Non-pigmented ciliary epithelial cell (primary cell): ENCODE results near the gene MN1.

Experiments
- DNase-seq: peaks from one replicate; pipeline ENCODE4 v3.0.0-alpha.2; 2010; ENCODE audit warnings: low read depth

MN1 gene

DNA sequence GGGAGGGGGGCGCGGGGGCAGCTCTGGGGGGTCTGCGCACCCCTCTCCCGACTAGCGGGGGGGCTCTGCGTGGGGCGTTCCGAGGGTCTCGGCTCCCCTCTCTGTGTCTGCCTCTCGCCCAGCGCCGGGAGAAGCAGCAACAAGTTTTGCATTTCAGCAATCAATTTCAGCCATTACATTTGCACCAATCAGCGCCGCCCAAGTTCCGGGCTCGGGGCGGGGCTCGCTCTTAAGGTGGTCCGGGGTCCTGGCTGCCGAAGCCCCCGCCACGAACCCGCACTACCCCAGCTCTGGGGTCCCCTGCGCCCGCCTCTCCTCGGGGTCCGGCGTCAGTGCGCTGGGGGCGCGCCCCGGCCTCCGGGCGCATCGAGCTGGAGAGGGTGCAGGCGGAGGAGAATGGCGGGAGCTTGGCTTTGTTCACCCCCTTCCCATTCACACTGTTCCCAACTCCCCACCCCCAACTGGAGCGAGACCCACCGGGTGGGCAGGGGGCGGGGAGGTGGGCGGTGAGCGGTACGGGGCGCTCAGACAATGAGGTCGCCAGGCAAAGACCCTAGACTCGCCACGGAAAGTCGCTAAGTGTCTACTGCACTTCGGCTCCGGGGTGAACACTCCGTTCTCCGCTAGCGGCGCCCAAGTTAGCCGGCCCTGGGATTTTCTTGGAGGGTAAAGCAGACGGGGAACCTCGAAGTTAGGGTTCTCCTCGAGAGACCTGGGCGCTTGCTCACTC is at the start of gene MN1:
Gene MN1 (minus strand): TSS at position 141 of the 730 bp plus-strand sequence. CDS start 1,213 bp downstream, outside the sequence.
- no peak for DNase-seq

DNA sequence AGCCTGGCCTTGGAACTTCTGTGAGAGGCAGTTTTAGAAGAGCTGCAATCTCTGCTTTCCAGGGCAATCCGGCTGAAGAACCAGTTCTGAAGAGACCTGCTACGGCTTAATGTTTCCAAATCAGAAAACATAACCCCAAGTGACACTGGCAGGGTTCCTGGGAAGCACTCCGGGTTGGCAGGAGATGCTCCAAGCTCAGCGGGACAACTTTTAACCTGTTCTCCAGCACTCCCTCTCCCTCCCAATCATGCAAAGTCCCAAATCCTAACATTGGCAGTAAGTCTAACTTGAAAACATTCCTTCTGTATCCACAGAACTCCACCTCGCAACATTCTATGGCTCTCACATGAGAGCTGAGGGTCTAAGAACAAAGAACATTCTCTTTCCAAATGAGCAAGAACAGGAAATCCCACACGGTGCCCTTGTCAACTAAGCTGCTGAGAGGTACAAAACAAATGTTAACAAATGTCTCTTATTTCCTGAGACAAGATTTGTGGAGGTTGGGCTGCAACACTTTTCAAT is 48.5 kb upstream of the MN1 start:
- no peak for DNase-seq

DNA sequence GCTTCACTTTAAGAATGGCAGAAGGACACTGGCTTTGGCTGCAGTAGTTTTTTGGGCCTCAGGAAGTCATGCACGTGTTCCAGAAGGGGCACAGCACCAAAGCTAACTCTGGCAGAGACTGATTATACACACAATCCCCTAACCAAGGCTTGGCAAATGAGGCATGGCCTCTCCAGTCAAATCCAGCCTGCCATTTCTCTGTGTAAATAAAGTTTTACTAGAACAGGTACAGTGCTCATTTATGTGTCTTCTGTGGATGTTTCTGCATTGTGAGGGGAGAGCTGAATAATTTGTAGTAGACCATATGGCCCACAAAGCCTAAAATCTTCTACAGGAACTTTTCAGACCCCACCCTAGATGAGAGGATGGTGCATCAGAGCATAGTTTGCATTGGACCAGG is 46.4 kb upstream of the MN1 start:
- DNase-seq = no peak

DNA sequence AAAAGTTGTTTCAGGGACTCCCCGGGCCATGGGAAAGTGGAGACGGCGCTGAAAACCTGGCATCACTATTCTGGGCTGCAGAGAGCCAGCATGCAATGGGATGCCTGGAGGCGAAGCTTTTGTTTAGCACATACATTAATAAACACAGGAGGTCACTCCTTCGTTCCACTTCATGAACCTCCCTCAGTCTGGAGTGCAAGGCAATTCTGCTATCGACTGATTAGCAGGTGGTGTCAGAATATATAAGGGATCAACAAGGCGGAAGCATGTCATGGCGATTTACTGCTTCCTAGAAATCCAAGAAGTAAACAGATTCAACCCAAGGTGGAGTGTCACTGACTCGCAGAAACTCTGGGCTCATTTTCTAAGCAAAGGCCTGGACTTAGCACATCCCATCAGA is 45.4 kb upstream of the MN1 start:
- no peak for DNase-seq

DNA sequence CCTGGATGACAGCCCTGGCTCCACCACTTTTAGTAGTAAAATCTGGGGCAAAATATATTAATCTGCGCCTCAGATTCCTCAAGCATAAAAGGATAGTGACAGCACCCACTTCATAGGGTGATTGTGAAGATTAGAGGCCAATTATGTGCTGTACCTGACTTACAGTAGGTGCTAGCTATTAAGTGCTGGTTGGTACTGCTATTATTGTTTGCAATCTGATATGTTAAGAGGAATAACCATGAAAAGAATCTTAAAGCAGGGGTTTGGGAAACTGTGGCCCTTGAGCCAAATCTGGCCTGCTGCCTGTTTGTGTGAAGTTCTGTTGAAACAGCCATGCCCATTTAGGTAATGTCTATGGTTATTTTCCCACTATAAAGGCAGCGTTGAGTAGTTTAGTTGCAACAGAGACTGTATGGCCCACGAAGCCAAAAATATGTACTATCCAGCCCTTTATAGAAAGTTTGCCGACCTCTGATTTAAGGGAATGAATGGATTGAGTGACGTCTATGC is 44.7 kb upstream of the MN1 start:
- DNase-seq = no peak

DNA sequence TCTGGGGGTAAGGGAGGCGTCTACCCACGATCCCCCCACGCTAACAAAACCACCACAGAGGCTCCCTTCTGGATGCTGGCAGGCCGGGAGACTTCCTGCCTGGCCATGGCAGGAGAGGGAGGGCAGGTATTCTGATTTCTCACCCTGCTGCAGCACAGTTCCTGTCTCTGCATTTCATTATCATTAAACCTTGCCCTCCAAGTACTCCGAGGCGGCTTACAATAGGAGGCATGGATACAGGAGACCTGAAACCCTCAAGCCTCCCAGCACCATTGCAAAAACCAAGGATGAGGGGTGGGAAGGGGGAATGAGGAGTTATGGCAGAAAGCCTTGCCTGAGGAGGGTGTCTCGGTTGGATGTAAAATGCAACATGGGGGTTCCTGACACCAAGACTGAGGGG is 44.1 kb upstream of the MN1 start:
- no peak for DNase-seq

- DNase-seq = no peak
Observed at GRCh38 chr22:27844656-27845591, 43.4 kb upstream of the MN1 start.

- no peak for DNase-seq
Observed at GRCh38 chr22:27844256-27844655, 42.7 kb upstream of the MN1 start.

DNA sequence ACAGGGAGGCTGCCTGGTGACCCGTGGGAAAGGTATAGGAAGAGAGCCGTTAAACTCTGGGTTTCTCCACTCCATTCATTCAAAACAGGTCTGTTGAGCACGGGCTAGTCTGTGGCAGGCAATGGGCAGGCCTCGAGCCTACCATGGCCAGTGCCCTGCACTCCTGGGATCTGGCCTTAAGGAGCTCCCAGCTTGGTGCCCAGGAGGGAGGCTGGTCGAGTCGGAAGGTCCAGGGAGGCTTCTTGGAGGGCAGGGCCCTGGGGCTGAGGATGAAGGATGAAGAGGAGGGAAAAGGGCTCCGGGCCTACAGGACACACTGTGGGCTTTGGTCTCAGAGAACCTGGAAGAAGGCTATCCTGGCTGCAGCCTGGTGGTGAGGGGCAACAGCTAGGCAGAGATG is 41.9 kb upstream of the MN1 start:
- DNase-seq = no peak

GRCh38 chr22:27842669-27843431 is 41.3 kb upstream of the MN1 start:
- no peak for DNase-seq

- DNase-seq = no peak
Observed at GRCh38 chr22:27842201-27842600, 40.6 kb upstream of the MN1 start.

DNA sequence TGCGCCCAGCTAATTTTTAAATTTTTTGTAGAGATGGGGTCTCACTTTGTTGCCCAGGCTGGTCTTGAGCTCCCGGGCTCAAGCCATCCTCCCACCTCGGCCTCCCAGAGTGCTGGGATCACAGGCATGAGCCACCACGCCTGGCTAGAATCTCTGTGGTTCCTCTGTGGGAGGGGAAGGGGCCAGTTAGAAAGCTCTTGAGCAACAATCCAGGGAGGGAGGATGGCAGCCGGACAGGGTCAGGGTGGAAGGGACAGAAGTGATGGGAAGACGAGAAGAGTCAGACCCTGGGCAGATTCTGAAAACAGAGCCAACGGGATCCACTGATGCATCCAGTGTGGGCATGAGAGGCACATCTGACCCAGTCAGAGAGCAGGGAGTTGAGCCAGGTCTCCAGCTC is 38.9 kb upstream of the MN1 start:
- DNase-seq = no peak

- DNase-seq = no peak
Observed at GRCh38 chr22:27839057-27839660, 37.6 kb upstream of the MN1 start.

GRCh38 chr22:27836181-27836580 is 34.6 kb upstream of the MN1 start:
- no peak for DNase-seq

GRCh38 chr22:27835446-27835845 is 33.9 kb upstream of the MN1 start:
- no peak for DNase-seq

DNA sequence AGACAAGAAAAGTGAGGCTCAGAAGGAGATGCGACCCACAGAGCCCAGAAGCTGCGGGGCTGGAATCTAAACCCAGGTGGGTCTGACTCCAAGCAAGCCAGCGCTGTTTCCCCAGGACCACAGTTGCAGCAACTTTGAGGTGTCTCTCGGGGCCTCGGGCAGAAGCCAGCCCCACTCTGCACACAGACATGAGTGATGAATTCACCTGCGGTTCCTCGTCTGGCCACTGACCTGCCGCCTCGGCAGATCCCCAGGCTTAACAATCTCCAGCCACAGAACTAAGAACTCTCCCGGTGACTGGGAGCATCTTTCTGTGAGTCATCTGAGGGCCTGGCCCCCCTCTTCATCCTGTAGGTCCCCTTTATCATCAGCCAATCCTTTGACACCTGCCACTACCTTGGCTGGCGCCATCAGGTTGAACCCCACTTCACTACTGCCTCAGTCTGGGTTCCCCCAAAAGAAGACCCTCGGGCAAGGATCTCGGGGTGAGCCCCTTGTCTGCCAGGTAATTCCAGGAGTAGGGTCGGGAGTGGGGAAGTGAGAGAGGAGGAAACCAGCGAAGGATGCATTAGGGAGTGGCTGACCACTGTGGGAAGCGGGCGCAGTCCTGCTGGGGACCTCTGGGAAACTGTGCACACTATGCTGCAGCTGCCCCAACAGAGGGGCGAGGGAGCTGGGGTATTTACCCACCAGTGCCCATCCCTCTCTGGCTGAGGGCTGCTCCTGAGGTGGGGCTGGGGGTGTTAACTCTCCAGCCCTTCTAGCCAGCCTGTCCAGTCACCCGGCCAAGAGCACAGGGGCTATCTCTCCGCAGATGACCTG is 33.0 kb upstream of the MN1 start:
- no peak for DNase-seq

GRCh38 chr22:27833803-27834202 is 32.2 kb upstream of the MN1 start:
- DNase-seq = no peak

DNA sequence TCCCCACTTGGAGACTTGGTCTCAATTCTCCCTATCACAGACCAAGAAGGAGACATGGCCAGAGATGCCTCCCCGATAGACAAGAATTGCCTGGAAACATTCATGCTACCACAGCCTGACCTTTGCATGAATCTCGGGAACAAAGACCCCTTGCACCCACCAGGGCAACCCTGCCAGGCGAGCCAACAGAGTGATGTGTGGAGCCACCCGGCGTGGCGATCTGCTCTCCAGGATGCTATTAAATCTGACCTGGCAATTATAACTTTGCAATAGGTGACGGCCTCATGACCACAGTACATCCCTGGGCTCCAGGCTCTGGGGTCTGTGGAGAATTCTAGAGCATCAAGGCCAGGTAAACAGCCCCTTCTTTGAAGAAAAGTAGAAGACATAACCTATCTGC is 31.1 kb upstream of the MN1 start:
- DNase-seq = no peak

- DNase-seq = no peak
Observed at GRCh38 chr22:27829620-27830019, 28.1 kb upstream of the MN1 start.
